NCI-H1048 (cell line): ENCODE results near the gene KCND3.

ENCODE experiments used
- DNase-seq: peaks from one replicate; lab custom pipeline; 2025; lab: John Stamatoyannopoulos, UW

KCND3 gene

GRCh38 chr1:111882986-111883560 is 106.4 kb downstream of the KCND3 start:
- no peak for DNase-seq

GRCh38 chr1:111882559-111882958 is 106.9 kb downstream of the KCND3 start:
- DNase-seq, result no peak

- DNase-seq, result no peak
These were observed 108.3 kb downstream of the KCND3 start for GRCh38 chr1:111880881-111881837.

- DNase-seq, result no peak
These were observed 110.4 kb downstream of the KCND3 start for GRCh38 chr1:111879081-111879480.

GRCh38 chr1:111878649-111879048 is 110.8 kb downstream of the KCND3 start:
- DNase-seq, result no peak

- DNase-seq, result no peak
These were observed 111.4 kb downstream of the KCND3 start for GRCh38 chr1:111878091-111878490.

- no peak for DNase-seq
These were observed 112.8 kb downstream of the KCND3 start for GRCh38 chr1:111876631-111877030.

- DNase-seq, result no peak
These were observed 113.8 kb downstream of the KCND3 start for GRCh38 chr1:111875640-111876039.

GRCh38 chr1:111873460-111874030 is 115.9 kb downstream of the KCND3 start:
- no peak for DNase-seq

- DNase-seq, result no peak
These were observed 119.3 kb downstream of the KCND3 start for GRCh38 chr1:111870181-111870580.

- DNase-seq, result no peak
These were observed 121.5 kb downstream of the KCND3 start for GRCh38 chr1:111867868-111868440.

GRCh38 chr1:111864862-111865261 is 124.6 kb downstream of the KCND3 start:
- DNase-seq, result no peak

- DNase-seq, result no peak
These were observed 126.1 kb downstream of the KCND3 start for GRCh38 chr1:111863401-111863800.

GRCh38 chr1:111862599-111862998 is 126.9 kb downstream of the KCND3 start:
- DNase-seq, result no peak

GRCh38 chr1:111861523-111861922 is 127.9 kb downstream of the KCND3 start:
- no peak for DNase-seq

- DNase-seq, result no peak
These were observed 132.2 kb downstream of the KCND3 start for GRCh38 chr1:111857194-111857651.

GRCh38 chr1:111856411-111857185 is 132.9 kb downstream of the KCND3 start:
- no peak for DNase-seq

GRCh38 chr1:111855260-111855659 is 134.2 kb downstream of the KCND3 start:
- no peak for DNase-seq

GRCh38 chr1:111852261-111852721 is 137.2 kb downstream of the KCND3 start:
- DNase-seq, result no peak

- no peak for DNase-seq
These were observed 137.9 kb downstream of the KCND3 start for GRCh38 chr1:111851552-111851951.

GRCh38 chr1:111850109-111850508 is 139.4 kb downstream of the KCND3 start:
- DNase-seq, result no peak
